AG04449 (cell line): ENCODE results near the gene SKAP1.

ENCODE experiments used
- CTCF ChIA-PET: fragments of 350-600 bp; formaldehyde crosslinking; extraction: SDS; loops from one replicate; lab custom pipeline; 2021; ENCODE audit warnings: antibody characterized with exemption; lab: Yijun Ruan, JAX
- POLR2A ChIA-PET: fragments of 400-600, 350-600 bp; formaldehyde crosslinking; extraction: SDS; loops from one replicate; lab custom pipeline; 2020; ENCODE audit warnings: antibody characterized with exemption, inconsistent platforms; lab: Yijun Ruan, JAX
- DNase-seq: peaks from one replicate; pipeline ENCODE4 v3.0.0-alpha.2; 2010; ENCODE audit warnings: low read depth, low spot score
- H3K4me3 ChIP-seq: 2 replicates; pipeline ENCODE4 v1.5.1; 2011; ENCODE audit warnings: low read depth, mild to moderate bottlenecking, control low read depth, low read length
- CTCF ChIP-seq: IDR thresholded peaks from one replicate; pipeline ENCODE4 v1.5.1; 2011; ENCODE audit warnings: mild to moderate bottlenecking, moderate library complexity, low read length, control low read depth, inconsistent platforms; ENCODE audit not compliant: insufficient read depth; ENCODE audit errors: missing control alignments

SKAP1 gene

GRCh38 chr17:48296453-48296852 is 133.6 kb downstream of the SKAP1 start:
- POLR2A ChIA-PET: no interaction called here
- H3K4me3 ChIP-seq: no peak overlapping the region
- no peak for DNase-seq
- CTCF ChIA-PET: interaction anchor here (4.7 kb wide), 1 partner anchor 11 kb away, joined by 30 read pairs; no protein-coding TSS in a partner anchor
- no peak for TF ChIP-seq CTCF

DNA sequence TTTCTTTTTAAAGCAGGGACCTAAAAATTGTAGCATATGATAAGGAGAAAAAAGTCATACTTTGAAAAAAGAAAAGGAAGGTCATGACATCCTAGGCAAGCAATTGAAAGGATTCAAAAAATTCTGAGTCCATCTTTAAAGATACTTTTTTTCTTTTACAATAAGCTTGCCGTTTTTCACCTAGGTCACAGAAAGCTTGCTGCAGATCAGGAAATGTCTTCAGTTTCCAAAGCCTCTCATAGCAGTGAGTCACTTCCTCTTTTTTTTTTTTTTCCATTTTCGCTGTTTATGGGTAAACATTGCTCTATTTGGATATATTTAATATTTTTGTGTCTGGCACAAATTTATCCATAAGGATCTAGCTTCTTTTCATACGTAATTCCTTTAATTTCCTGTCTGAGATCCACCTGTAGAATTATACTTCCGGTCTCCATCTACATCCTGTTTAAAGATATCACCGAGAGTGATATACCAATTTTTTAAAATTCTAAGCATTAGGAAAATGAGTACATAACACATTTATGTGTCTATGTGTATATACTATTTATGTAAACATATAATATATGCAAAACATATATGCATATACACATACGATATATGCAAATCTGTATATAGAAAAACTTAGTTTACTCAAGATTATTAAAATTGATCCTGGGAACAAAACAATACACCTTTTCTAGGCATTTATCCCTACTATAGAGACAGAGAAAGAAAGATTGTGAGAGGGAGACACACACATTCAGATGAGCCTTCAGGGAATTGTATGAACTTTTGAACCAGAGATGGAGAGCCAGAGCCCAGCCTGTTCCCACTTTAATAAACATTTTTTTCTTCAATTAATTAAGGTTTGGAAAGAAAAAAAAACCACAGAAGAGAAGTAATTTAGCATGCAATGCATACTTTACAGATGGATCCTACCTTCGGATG is 134.4 kb downstream of the SKAP1 start:
- POLR2A ChIA-PET: no interaction called here
- DNase-seq: no peak
- TF ChIP-seq CTCF: no peak
- CTCF ChIA-PET: interaction anchor here (0.6 to 4.7 kb wide), 3 partner anchors 12 to 142 kb away, joined by 3 to 30 read pairs (median 4); no protein-coding TSS in a partner anchor
- H3K4me3 ChIP-seq: no peak overlapping the region

DNA sequence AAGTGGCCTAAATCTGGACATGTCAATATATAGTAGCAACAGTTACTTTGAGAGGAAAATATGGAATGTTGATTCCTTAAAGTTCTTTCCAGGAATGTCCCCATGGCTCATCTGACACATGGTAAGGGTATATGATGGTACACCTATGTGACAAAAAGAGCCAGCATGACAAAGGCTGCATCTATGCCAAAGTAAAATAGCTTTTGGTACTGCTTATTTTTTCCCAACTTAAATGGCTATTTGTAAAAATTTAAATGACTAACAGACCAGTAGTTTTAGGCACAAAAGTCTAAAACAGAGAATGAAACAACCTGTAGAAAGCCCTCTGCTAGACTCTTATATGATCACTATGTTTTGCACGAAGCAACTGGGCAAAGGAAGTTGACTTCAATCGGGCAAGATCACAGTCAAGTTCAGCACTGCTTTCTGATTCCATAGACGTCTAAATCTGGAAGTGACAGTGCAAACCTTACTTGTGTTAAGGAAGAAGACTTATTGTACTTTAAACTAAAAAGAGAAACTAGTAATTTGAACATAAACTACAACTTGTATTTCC is 135.1 kb downstream of the SKAP1 start:
- CTCF ChIA-PET: interaction anchor here (1.1 to 4.7 kb wide), 2 partner anchors 13 to 45 kb away, joined by 4 to 30 read pairs; no protein-coding TSS in a partner anchor
- H3K4me3 ChIP-seq: no peak overlapping the region
- POLR2A ChIA-PET: no interaction called here
- DNase-seq: no peak
- TF ChIP-seq CTCF: no peak

GRCh38 chr17:48294020-48294805 is 135.8 kb downstream of the SKAP1 start:
- TF ChIP-seq CTCF: no peak
- POLR2A ChIA-PET: no interaction called here
- no peak for DNase-seq
- H3K4me3 ChIP-seq: no peak overlapping the region
- CTCF ChIA-PET: interaction anchor here (0.6 to 4.7 kb wide), 6 partner anchors 10 to 335 kb away, joined by 3 to 30 read pairs (median 4); no protein-coding TSS in a partner anchor

GRCh38 chr17:48293319-48294019 is 136.5 kb downstream of the SKAP1 start:
- ChIA-PET POLR2A (no interaction called here), CTCF (interaction anchor here (0.6 to 4.7 kb wide), 6 partner anchors 11 to 336 kb away, joined by 3 to 30 read pairs (median 4); no protein-coding TSS in a partner anchor)
- no peak for TF ChIP-seq CTCF
- H3K4me3 ChIP-seq: no peak overlapping the region
- no peak for DNase-seq
